Activated CD8-positive, alpha-beta T cell treated with anti-CD3 and anti-CD28 coated beads for 36 hours (primary cell): ENCODE data around the gene ENPP7. TPM values are rescaled to one million over a fixed set of nuclear protein-coding genes. Genes with fewer than 3 reads are reported as not detected.
A peak's percentile ranks its signal among the peaks of the same experiment; 100 is the strongest.

Experiments used
- ATAC-seq: fragments of 200-7000 bp; cut with Tn5 transposase; one replicate; pipeline ENCODE4 v1.10.0; 2021; ENCODE audit warnings: mild to moderate bottlenecking, moderate library complexity
- CTCF ChIA-PET: fragments of 350-600 bp; sonication (Branson Sonifier 250); formaldehyde crosslinking; loops from one replicate; lab custom pipeline; 2021; ENCODE audit warnings: antibody characterized with exemption; lab: Charles Lee
- POLR2A ChIA-PET: fragments of 350-600 bp; sonication (Branson Sonifier 250); formaldehyde crosslinking; loops from one replicate; lab custom pipeline; 2021; ENCODE audit warnings: antibody characterized with exemption; lab: Charles Lee
- DNase-seq: peaks from one replicate; pipeline ENCODE4 v3.0.0-alpha.2; 2020
- H3K27ac Mint-ChIP-seq: one replicate; pipeline ENCODE4 v1.8.0; 2021; ENCODE audit warnings: mild to moderate bottlenecking, mixed read lengths
- H3K27me3 Mint-ChIP-seq: one replicate; pipeline ENCODE4 v1.8.0; 2021; ENCODE audit warnings: mixed read lengths
- H3K36me3 Mint-ChIP-seq: one replicate; pipeline ENCODE4 v1.8.0; 2021; ENCODE audit warnings: low read depth, mixed read lengths
- H3K4me1 Mint-ChIP-seq: one replicate; pipeline ENCODE4 v1.8.0; 2021; ENCODE audit warnings: low read depth, mixed read lengths
- H3K4me3 Mint-ChIP-seq: one replicate; pipeline ENCODE4 v1.8.0; 2021; ENCODE audit warnings: mild to moderate bottlenecking, moderate library complexity, mixed read lengths
- H3K9me3 Mint-ChIP-seq: one replicate; pipeline ENCODE4 v1.8.0; 2021; ENCODE audit warnings: mixed read lengths
- intact Hi-C: fragments of 100-400 bp; cut with micrococcal nuclease; formaldehyde crosslinking; loops from one replicate; pipeline ENCODE4 v1.10.0; 2022
- total RNA-seq, 2 experiments: library from RNA; stranded (reverse); gene quantifications; one replicate each; pipeline ENCODE4 v1.2.3, GENCODE V29; 2021
- TF ChIP-seq, protein P1 (sequence below): fragments of 200-600 bp; IDR thresholded peaks from one replicate; pipeline ENCODE4 v1.8.0; 2022; ENCODE audit warnings: antibody characterized with exemption, mild to moderate bottlenecking

The ENPP7 gene
- total RNA-seq, 2 experiments from 2014 or later, result 0.16 TPM; not detected in 1

DNA sequence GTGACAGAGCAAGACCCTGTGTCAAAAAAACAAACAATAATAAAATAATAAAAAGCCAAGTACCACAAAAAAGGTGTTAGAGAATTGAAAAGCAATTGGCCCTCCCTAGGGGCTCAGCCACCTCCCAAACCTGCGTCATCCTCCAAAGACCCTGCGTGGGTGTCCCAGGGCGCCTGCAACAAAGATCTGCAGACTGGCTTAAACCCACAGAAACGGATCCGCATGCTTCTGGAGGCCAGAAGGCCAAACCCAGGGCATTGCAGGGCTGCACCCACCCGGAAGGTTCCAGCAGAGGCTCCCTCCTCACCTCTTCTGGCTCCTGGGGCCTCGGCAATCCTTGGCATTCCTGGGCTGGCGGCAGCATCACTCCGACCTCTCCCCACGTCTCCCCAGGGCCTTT is 1.5 kb downstream of the ENPP7 start:
- no peak overlapping the region for H3K27ac Mint-ChIP-seq
- TF ChIP-seq, protein P1, sequence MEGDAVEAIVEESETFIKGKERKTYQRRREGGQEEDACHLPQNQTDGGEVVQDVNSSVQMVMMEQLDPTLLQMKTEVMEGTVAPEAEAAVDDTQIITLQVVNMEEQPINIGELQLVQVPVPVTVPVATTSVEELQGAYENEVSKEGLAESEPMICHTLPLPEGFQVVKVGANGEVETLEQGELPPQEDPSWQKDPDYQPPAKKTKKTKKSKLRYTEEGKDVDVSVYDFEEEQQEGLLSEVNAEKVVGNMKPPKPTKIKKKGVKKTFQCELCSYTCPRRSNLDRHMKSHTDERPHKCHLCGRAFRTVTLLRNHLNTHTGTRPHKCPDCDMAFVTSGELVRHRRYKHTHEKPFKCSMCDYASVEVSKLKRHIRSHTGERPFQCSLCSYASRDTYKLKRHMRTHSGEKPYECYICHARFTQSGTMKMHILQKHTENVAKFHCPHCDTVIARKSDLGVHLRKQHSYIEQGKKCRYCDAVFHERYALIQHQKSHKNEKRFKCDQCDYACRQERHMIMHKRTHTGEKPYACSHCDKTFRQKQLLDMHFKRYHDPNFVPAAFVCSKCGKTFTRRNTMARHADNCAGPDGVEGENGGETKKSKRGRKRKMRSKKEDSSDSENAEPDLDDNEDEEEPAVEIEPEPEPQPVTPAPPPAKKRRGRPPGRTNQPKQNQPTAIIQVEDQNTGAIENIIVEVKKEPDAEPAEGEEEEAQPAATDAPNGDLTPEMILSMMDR, result no peak
- H3K4me1 Mint-ChIP-seq, result peaks cover 12% of the 10 kb centered on the region
- intact Hi-C loops, result no loop called here
- ATAC-seq, result no peak
- peak overlapping the region; percentile 62 for H3K4me3 Mint-ChIP-seq
- H3K9me3 Mint-ChIP-seq, result no peaks in the 10 kb centered on the region
- POLR2A ChIA-PET, result no interaction called here
- H3K27me3 Mint-ChIP-seq, result no peaks in the 10 kb centered on the region
- no peak for DNase-seq
- CTCF ChIA-PET, result interaction anchor here (1.0 to 3.7 kb wide), 2 partner anchors 9 to 650 kb away, joined by 3 to 15 read pairs; no protein-coding TSS in a partner anchor
- no peaks in the 10 kb centered on the region for H3K36me3 Mint-ChIP-seq

- TF ChIP-seq, protein P1, result no peak
- intact Hi-C loops, result no loop called here
- no peak for ATAC-seq
- POLR2A ChIA-PET, result no interaction called here
- Mint-ChIP-seq H3K36me3 (no peaks in the 10 kb centered on the region), H3K4me3 (peak overlapping the region; percentile 62), H3K4me1 (peaks cover 12% of the 10 kb centered on the region), H3K27me3 (no peaks in the 10 kb centered on the region), H3K9me3 (no peaks in the 10 kb centered on the region), H3K27ac (peak overlapping the region; percentile 43)
- peak; percentile 26 for DNase-seq
- CTCF ChIA-PET, result interaction anchor here (1.0 to 3.7 kb wide), 2 partner anchors 8 to 650 kb away, joined by 3 to 15 read pairs; no protein-coding TSS in a partner anchor
Observed at GRCh38 chr17:79732804-79733691, 2.3 kb downstream of the ENPP7 start.

DNA sequence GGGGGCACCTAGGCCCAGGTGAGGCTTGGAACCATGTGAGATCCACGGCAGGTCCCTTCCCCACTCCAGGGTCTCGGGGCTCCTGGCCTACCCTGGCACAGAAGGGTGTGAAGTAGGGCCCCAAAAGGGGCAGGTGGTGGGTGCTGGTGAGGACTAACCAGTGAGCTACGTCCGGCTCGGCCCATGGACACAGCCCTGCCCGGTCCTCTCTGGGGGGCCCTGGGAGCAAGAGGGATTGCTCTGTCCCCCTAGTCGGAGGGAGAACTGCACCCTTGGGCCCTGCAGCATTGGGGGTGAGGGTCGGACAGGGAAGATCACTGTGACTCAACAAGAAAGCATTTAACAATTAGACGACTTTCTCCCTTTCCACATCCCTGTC is 2.9 kb downstream of the ENPP7 start:
- intact Hi-C loops, result no loop called here
- ChIA-PET CTCF (interaction anchor here (3.7 kb wide), 1 partner anchor 8 kb away, joined by 15 read pairs; no protein-coding TSS in a partner anchor), POLR2A (no interaction called here)
- ATAC-seq (no peak), DNase-seq (no peak)
- no peaks in the 10 kb centered on the region for H3K36me3 Mint-ChIP-seq
- H3K27ac Mint-ChIP-seq, result no peak overlapping the region
- no peak overlapping the region for H3K4me3 Mint-ChIP-seq
- TF ChIP-seq, protein P1, result no peak
- peaks cover 8% of the 10 kb centered on the region for H3K4me1 Mint-ChIP-seq
- H3K27me3 Mint-ChIP-seq, result peaks cover under 1% of the 10 kb centered on the region
- no peaks in the 10 kb centered on the region for H3K9me3 Mint-ChIP-seq

GRCh38 chr17:79735096-79735495 is 4.4 kb downstream of the ENPP7 start:
- H3K4me1 Mint-ChIP-seq, result peaks cover 7% of the 10 kb centered on the region
- H3K27me3 Mint-ChIP-seq, result peaks cover 11% of the 10 kb centered on the region
- H3K27ac Mint-ChIP-seq, result no peak overlapping the region
- H3K4me3 Mint-ChIP-seq, result no peak overlapping the region
- no peak for DNase-seq
- H3K36me3 Mint-ChIP-seq, result no peaks in the 10 kb centered on the region
- ATAC-seq, result no peak
- no peaks in the 10 kb centered on the region for H3K9me3 Mint-ChIP-seq
- intact Hi-C loops, result no loop called here
- ChIA-PET POLR2A (no interaction called here), CTCF (interaction anchor here (1.4 kb wide), 1 partner anchor 104 kb away, joined by 3 read pairs; the partner anchor contains the start of gene CBX4)
- TF ChIP-seq, protein P1, result no peak
